HG03571 (cell line): ENCODE results near the gene MAB21L3.

ENCODE experiments used
- ATAC-seq: cut with Tn5 transposase; IDR thresholded peaks from one replicate; pipeline ENCODE4 v1.9.1; 2021; ENCODE audit not compliant: unreplicated experiment

The MAB21L3 gene

GRCh38 chr1:116110567-116111523, at the start of gene MAB21L3:
TSS of gene MAB21L3 (plus strand) at chr1:116111399. CDS start at chr1:116112616, 1,217 bp downstream.
- ATAC-seq = peak; percentile 73

- ATAC-seq = no peak
Observed at GRCh38 chr1:116062201-116062600, 49.0 kb upstream of the MAB21L3 start.

- ATAC-seq = no peak
Observed at GRCh38 chr1:116064616-116065015, 46.6 kb upstream of the MAB21L3 start.

GRCh38 chr1:116066868-116067565, 44.2 kb upstream of the MAB21L3 start:
- no peak for ATAC-seq

- ATAC-seq = no peak
Observed at GRCh38 chr1:116067566-116067890, 43.7 kb upstream of the MAB21L3 start.

- ATAC-seq = no peak
Observed at GRCh38 chr1:116075575-116075974, 35.6 kb upstream of the MAB21L3 start.

- ATAC-seq = no peak
Observed at GRCh38 chr1:116075990-116076389, 35.2 kb upstream of the MAB21L3 start.

- ATAC-seq = no peak
Observed at GRCh38 chr1:116076831-116077230, 34.4 kb upstream of the MAB21L3 start.

- ATAC-seq = no peak
Observed at GRCh38 chr1:116078699-116079223, 32.4 kb upstream of the MAB21L3 start.

GRCh38 chr1:116087628-116088027, 23.6 kb upstream of the MAB21L3 start:
- ATAC-seq = no peak

GRCh38 chr1:116089870-116090269, 21.3 kb upstream of the MAB21L3 start:
- no peak for ATAC-seq

GRCh38 chr1:116091083-116091482, 20.1 kb upstream of the MAB21L3 start:
- ATAC-seq = no peak

- no peak for ATAC-seq
Observed at GRCh38 chr1:116092752-116093489, 18.3 kb upstream of the MAB21L3 start.

GRCh38 chr1:116095027-116095426, 16.2 kb upstream of the MAB21L3 start:
- ATAC-seq = no peak

GRCh38 chr1:116096013-116096618, 15.1 kb upstream of the MAB21L3 start:
- no peak for ATAC-seq

- ATAC-seq = no peak
Observed at GRCh38 chr1:116097626-116098025, 13.6 kb upstream of the MAB21L3 start.

GRCh38 chr1:116099379-116099778, 11.8 kb upstream of the MAB21L3 start:
- no peak for ATAC-seq

- ATAC-seq = no peak
Observed at GRCh38 chr1:116099919-116100318, 11.3 kb upstream of the MAB21L3 start.

GRCh38 chr1:116104667-116105066, 6.5 kb upstream of the MAB21L3 start:
- ATAC-seq = no peak

- no peak for ATAC-seq
Observed at GRCh38 chr1:116105996-116106395, 5.2 kb upstream of the MAB21L3 start.

- no peak for ATAC-seq
Observed at GRCh38 chr1:116106646-116107045, 4.6 kb upstream of the MAB21L3 start.
